Measurements from ENCODE around the gene FAAH. TPM values are rescaled to one million over a fixed set of nuclear protein-coding genes. Genes with fewer than 3 reads are reported as not detected.

The FAAH gene
- total and polyA plus RNA-seq, 10 of the 15 experiments (the other 5 are each of a cell fraction or from before 2014, with no cell fraction given), result 0.07 to 2.5 (median 0.64) TPM; not detected in 1

DNA sequence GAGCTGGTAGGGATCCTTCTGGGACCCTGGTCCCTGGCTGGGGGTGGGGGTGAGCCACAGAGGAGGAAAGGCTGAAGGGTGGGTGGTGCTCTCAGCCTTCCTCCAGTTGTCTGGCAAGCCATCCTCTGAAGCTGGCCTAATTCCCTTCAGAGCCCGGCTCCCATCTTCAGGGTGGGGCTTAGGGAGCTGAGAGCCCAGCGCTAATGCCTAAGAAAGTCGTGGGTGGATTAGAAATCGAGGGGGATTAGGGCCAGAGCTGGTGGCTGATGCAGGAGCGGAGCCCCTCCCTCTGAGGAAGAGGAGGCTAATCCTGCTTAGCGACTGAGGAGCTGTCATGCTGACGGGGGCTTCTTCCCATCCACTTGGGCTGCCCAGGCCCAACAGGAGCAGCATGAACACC is 64.7 kb downstream of the FAAH start:
- Histone ChIP-seq H3K4me1 (ENCODE audit: control insufficient read depth, insufficient read depth, low read length) (no peaks in the 10 kb centered on the region), H3K27me3 (replicated peaks in 1 of 2; ENCODE audit: control insufficient read depth in 2 of 2, insufficient read depth in 2 of 2, low read length in 1 of 2) (peaks cover 0 to 1% of the 10 kb centered on the region in 2 experiments; a peak in 2 of 4 replicates), H4K20me1 (ENCODE audit: control insufficient read depth, insufficient read depth) (no peaks in the 10 kb centered on the region), H3K4me2 (ENCODE audit: control insufficient read depth, insufficient read depth) (no peak overlapping the region), H3K36me3 (ENCODE audit: control insufficient read depth in 2 of 2, insufficient read depth in 2 of 2, low read length in 1 of 2) (no peaks in the 10 kb centered on the region), H3K9ac (ENCODE audit: control insufficient read depth, insufficient read depth, low read length) (no peak overlapping the region), H3K79me2 (ENCODE audit: control insufficient read depth, insufficient read depth, low read length) (no peaks in the 10 kb centered on the region), H3K4me3 (no peak overlapping the region), H3K9me3 (replicated peaks; ENCODE audit: control insufficient read depth, insufficient read depth, low read length) (no peaks in the 10 kb centered on the region), H2AFZ (ENCODE audit: control insufficient read depth, low read depth, low read length) (no peak overlapping the region), H3K27ac (ENCODE audit: control insufficient read depth, insufficient read depth) (no peak overlapping the region)
- ChIA-PET POLR2A (no interaction called here), CTCF (interaction anchor here (1.5 kb wide), 1 partner anchor 14 kb away, joined by 4 read pairs; no protein-coding TSS in a partner anchor), RAD21 (ENCODE audit: unreplicated experiment) (no interaction called here), SMC1A (ENCODE audit: uncharacterized antibody, unreplicated experiment) (no interaction called here)
- 15% methylated on average over 7 of the region's 7 CpGs for WGBS (ENCODE audit: insufficient coverage, insufficient replicate concordance, low lambda C conversion rate, missing lambda C conversion rate)
- FAIRE-seq (no peak), ATAC-seq (no peak), DNase-seq (ENCODE audit: low read depth, low spot score) (no peak)
- no peak for TF ChIP-seq KAT2A (conservative IDR thresholded peaks at IDR 0.05; ENCODE audit: control insufficient read depth, low read depth, low read length)
- TF ChIP-seq JUND (IDR thresholded peaks at IDR 0.05; ENCODE audit: low read depth, low read length), result no peak
- no peak for TF ChIP-seq CBX3 (IDR thresholded peaks at IDR 0.05; ENCODE audit: borderline replicate concordance, low read depth)
- no peak for TF ChIP-seq RUNX3 (IDR thresholded peaks at IDR 0.05; ENCODE audit: low read length)
- intact Hi-C loops (cut with micrococcal nuclease; ENCODE audit: unreplicated experiment), result no loop called here
- in situ Hi-C loops (cut with MboI), result no loop called here
- no TSS peak for BruUV-seq (replicated peaks)

GRCh38 chr1:46459315-46459714 is 65.2 kb downstream of the FAAH start:
- H4K20me1 ChIP-seq (ENCODE audit: control insufficient read depth, insufficient read depth), result no peaks in the 10 kb centered on the region
- no peak overlapping the region for H3K27ac ChIP-seq (ENCODE audit: control insufficient read depth, insufficient read depth)
- H3K9ac ChIP-seq (ENCODE audit: control insufficient read depth, insufficient read depth, low read length), result no peak overlapping the region
- BruUV-seq (replicated peaks), result no TSS peak
- FAIRE-seq (no peak), ATAC-seq (no peak), DNase-seq (ENCODE audit: low read depth, low spot score) (no peak)
- WGBS (ENCODE audit: insufficient coverage, insufficient replicate concordance, low lambda C conversion rate, missing lambda C conversion rate), result 32% methylated on average over 8 of the region's 8 CpGs
- peaks cover 0 to 1% of the 10 kb centered on the region in 2 experiments; a peak in 2 of 4 replicates for H3K27me3 ChIP-seq (replicated peaks in 1 of 2; ENCODE audit: control insufficient read depth in 2 of 2, insufficient read depth in 2 of 2, low read length in 1 of 2)
- H3K4me2 ChIP-seq (ENCODE audit: control insufficient read depth, insufficient read depth), result no peak overlapping the region
- no peaks in the 10 kb centered on the region for H3K79me2 ChIP-seq (ENCODE audit: control insufficient read depth, insufficient read depth, low read length)
- no peaks in the 10 kb centered on the region for H3K36me3 ChIP-seq (ENCODE audit: control insufficient read depth in 2 of 2, insufficient read depth in 2 of 2, low read length in 1 of 2)
- no peaks in the 10 kb centered on the region for H3K4me1 ChIP-seq (ENCODE audit: control insufficient read depth, insufficient read depth, low read length)
- RAD21 ChIA-PET (ENCODE audit: unreplicated experiment), result no interaction called here
- no peaks in the 10 kb centered on the region for H3K9me3 ChIP-seq (replicated peaks; ENCODE audit: control insufficient read depth, insufficient read depth, low read length)
- no peak overlapping the region for H3K4me3 ChIP-seq
- POLR2A ChIA-PET, result no interaction called here
- SMC1A ChIA-PET (ENCODE audit: uncharacterized antibody, unreplicated experiment), result no interaction called here
- in situ Hi-C loops (cut with MboI), result no loop called here
- intact Hi-C loops (cut with micrococcal nuclease; ENCODE audit: unreplicated experiment), result no loop called here
- CTCF ChIA-PET, result no interaction called here
- TF ChIP-seq SMAD5 (IDR thresholded peaks at IDR 0.05; ENCODE audit: low read depth), result no peak
- TF ChIP-seq SREBF2 (IDR thresholded peaks at IDR 0.05; ENCODE audit: low read length), result no peak
- no peak for TF ChIP-seq RAD51 (IDR thresholded peaks at IDR 0.05)
- TF ChIP-seq IKZF1 (conservative IDR thresholded peaks at IDR 0.05), result no peak
- TF ChIP-seq SKIL (IDR thresholded peaks at IDR 0.05; ENCODE audit: low read depth, poor library complexity, severe bottlenecking), result no peak
- TF ChIP-seq ZNF622 (IDR thresholded peaks at IDR 0.05), result no peak
- no peak for TF ChIP-seq NFYA (IDR thresholded peaks at IDR 0.05; ENCODE audit: borderline replicate concordance, low read depth, low read length)
- TF ChIP-seq CHD1 (IDR thresholded peaks at IDR 0.05; ENCODE audit: low read depth, low read length), result no peak
- no peak for TF ChIP-seq MXI1 (IDR thresholded peaks at IDR 0.05; ENCODE audit: low read depth, low read length)
- TF ChIP-seq HCFC1 (IDR thresholded peaks at IDR 0.05; ENCODE audit: low read length), result no peak
- TF ChIP-seq ZNF217 (IDR thresholded peaks at IDR 0.05), result no peak
- no peak for TF ChIP-seq ZNF274 (IDR thresholded peaks at IDR 0.05; ENCODE audit: insufficient read depth, insufficient read length)
- TF ChIP-seq MTA2 (IDR thresholded peaks at IDR 0.05; ENCODE audit: low read depth), result no peak
- TF ChIP-seq KAT2A (conservative IDR thresholded peaks at IDR 0.05; ENCODE audit: control insufficient read depth, low read depth, low read length), result no peak
- no peak for TF ChIP-seq KDM1A (IDR thresholded peaks at IDR 0.05; ENCODE audit: borderline replicate concordance)
- no peak for TF ChIP-seq FOXK2 (IDR thresholded peaks at IDR 0.05)
- H2AFZ ChIP-seq (ENCODE audit: control insufficient read depth, low read depth, low read length), result no peak overlapping the region
